ENCODE results near the gene NAXD.
"Not testable (repeated sequence)": the region's sequence is repeated elsewhere in the genome, so short reads cannot be mapped to it uniquely, and the experiment has no call there.

Gene NAXD

DNA sequence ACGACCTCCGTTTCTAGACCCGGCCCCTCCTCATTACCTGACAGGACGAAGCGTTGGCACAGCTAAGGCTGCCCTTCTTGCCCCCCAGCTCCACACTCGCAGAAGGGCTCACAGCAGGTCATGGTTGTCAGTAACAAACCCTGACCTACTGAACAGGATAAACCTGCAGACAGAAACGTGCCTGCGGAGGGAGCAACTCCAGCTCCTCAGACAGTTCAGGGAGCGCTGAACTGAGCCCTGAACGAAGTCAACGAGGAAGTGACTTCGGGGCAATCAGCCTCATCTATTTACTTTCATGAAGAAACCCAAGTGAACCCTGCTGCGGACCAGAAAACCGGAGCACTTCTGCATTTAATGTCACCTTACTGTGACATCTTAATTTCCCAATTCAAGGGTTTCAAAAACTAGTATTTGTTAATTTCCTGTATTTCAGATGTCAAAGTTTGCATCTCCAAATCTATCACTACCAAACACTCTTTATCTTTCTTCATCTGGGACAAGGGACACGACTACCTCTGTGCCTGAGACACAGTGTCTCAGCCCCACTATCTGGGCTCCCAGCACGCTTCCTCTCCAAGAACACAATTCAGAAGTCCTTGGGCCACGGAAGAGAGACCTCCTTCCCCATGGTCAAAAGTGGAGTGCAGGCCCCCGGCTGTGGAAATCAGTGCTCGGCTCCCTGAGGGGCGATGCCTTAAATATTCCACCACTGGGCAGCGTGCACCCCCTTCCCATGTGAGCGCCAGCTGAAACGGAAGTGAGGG is 50.3 kb downstream of the NAXD start:
- Histone ChIP-seq H3K4me1 (ENCODE audit: low read length) (no peaks in the 10 kb centered on the region), H3K27me3 (replicated peaks; ENCODE audit: insufficient read depth, low read length) (no peaks in the 10 kb centered on the region), H3K4me3 (ENCODE audit: low read length) (no peak overlapping the region), H3K9me3 (replicated peaks; ENCODE audit: insufficient read depth, low read length) (no peaks in the 10 kb centered on the region), H3K4me2 (ENCODE audit: low read depth, low read length) (no peak overlapping the region), H3F3A (ENCODE audit: insufficient read depth, low read length) (no peaks in the 10 kb centered on the region), H3K27ac (ENCODE audit: low read length) (no peak overlapping the region), H3K9ac (ENCODE audit: low read length) (no peak overlapping the region), H4K20me1 (ENCODE audit: insufficient read depth, low read length) (no peaks in the 10 kb centered on the region), H3K79me2 (ENCODE audit: low read length) (no peaks in the 10 kb centered on the region), H3K9me2 (replicated peaks; ENCODE audit: insufficient read depth, low read length) (no peaks in the 10 kb centered on the region), H3K36me3 (replicated peaks; ENCODE audit: insufficient read depth, low read length) (0 out of 2 replicates have a peak, but pooled peaks cover 5% of the 10 kb centered on the region), H2AFZ (ENCODE audit: low read length) (no peak overlapping the region)
- TF ChIP-seq EZH2phosphoT487 (IDR thresholded peaks at IDR 0.05; ENCODE audit: low read length): no peak
- DNase-seq: no peak

DNA sequence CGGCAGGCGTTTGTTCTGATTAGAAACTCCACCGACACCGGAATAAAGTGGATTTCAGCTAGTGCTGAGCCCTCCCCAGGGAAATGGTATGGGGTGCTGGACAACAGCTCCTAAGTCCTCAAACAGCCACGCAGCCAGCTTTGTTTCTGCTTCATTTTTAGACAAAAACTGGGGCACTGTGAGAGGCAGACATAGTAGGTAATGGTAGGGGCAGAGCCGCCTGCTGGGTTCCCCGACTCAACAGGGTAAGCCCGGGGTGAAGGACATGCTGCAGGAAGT is 50.8 kb downstream of the NAXD start:
- Histone ChIP-seq H3K9me2 (replicated peaks; ENCODE audit: insufficient read depth, low read length) (no peaks in the 10 kb centered on the region), H3K4me3 (ENCODE audit: low read length) (no peak overlapping the region), H2AFZ (ENCODE audit: low read length) (no peak overlapping the region), H3K9me3 (replicated peaks; ENCODE audit: insufficient read depth, low read length) (no peaks in the 10 kb centered on the region), H3K4me1 (ENCODE audit: low read length) (no peaks in the 10 kb centered on the region), H3K9ac (ENCODE audit: low read length) (no peak overlapping the region), H3K79me2 (ENCODE audit: low read length) (no peaks in the 10 kb centered on the region), H3K27me3 (replicated peaks; ENCODE audit: insufficient read depth, low read length) (no peaks in the 10 kb centered on the region), H3K36me3 (replicated peaks; ENCODE audit: insufficient read depth, low read length) (0 out of 2 replicates have a peak, but pooled peaks cover 5% of the 10 kb centered on the region), H4K20me1 (ENCODE audit: insufficient read depth, low read length) (no peaks in the 10 kb centered on the region), H3F3A (ENCODE audit: insufficient read depth, low read length) (no peaks in the 10 kb centered on the region), H3K4me2 (ENCODE audit: low read depth, low read length) (no peak overlapping the region), H3K27ac (ENCODE audit: low read length) (no peak overlapping the region)
- no peak for TF ChIP-seq EZH2phosphoT487 (IDR thresholded peaks at IDR 0.05; ENCODE audit: low read length)
- TF ChIP-seq EZH2 (optimal IDR thresholded peaks at IDR 0.05; ENCODE audit: low read depth, low read length): no peak
- TF ChIP-seq, protein P1, sequence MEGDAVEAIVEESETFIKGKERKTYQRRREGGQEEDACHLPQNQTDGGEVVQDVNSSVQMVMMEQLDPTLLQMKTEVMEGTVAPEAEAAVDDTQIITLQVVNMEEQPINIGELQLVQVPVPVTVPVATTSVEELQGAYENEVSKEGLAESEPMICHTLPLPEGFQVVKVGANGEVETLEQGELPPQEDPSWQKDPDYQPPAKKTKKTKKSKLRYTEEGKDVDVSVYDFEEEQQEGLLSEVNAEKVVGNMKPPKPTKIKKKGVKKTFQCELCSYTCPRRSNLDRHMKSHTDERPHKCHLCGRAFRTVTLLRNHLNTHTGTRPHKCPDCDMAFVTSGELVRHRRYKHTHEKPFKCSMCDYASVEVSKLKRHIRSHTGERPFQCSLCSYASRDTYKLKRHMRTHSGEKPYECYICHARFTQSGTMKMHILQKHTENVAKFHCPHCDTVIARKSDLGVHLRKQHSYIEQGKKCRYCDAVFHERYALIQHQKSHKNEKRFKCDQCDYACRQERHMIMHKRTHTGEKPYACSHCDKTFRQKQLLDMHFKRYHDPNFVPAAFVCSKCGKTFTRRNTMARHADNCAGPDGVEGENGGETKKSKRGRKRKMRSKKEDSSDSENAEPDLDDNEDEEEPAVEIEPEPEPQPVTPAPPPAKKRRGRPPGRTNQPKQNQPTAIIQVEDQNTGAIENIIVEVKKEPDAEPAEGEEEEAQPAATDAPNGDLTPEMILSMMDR (IDR thresholded peaks at IDR 0.05; ENCODE audit: low read length): no peak
- DNase-seq: no peak

DNA sequence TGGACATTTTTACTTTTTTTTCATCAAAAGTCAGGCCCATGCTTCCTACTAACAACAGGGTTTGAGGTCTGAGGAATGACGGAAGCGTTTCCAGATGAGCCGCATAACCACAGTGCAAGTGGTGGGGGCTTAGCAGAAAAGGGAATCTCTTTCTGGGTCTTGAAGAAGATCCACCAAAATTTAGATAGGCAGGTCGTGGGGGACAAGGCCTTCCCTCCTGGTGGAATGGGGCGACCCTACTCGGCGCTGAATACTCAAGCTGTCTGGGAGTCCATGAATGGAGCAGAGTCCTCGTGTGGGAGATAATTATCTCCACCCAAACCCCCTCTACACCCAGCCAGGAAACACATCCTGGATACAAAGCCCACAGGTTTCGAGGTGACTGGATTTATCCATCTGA is 53.7 kb downstream of the NAXD start:
- Histone ChIP-seq H3K9me2 (replicated peaks; ENCODE audit: insufficient read depth, low read length) (no peaks in the 10 kb centered on the region), H3K4me3 (ENCODE audit: low read length) (no peak overlapping the region), H3K36me3 (replicated peaks; ENCODE audit: insufficient read depth, low read length) (0 out of 2 replicates have a peak, but pooled peaks cover 5% of the 10 kb centered on the region), H3K79me2 (ENCODE audit: low read length) (no peaks in the 10 kb centered on the region), H3F3A (ENCODE audit: insufficient read depth, low read length) (no peaks in the 10 kb centered on the region), H3K4me1 (ENCODE audit: low read length) (no peaks in the 10 kb centered on the region), H3K27me3 (replicated peaks; ENCODE audit: insufficient read depth, low read length) (no peaks in the 10 kb centered on the region), H3K27ac (ENCODE audit: low read length) (no peak overlapping the region), H3K9ac (ENCODE audit: low read length) (no peak overlapping the region), H2AFZ (ENCODE audit: low read length) (no peak overlapping the region), H4K20me1 (ENCODE audit: insufficient read depth, low read length) (no peaks in the 10 kb centered on the region), H3K9me3 (replicated peaks; ENCODE audit: insufficient read depth, low read length) (no peaks in the 10 kb centered on the region), H3K4me2 (ENCODE audit: low read depth, low read length) (no peak overlapping the region)
- DNase-seq: no peak
- TF ChIP-seq, protein P1 (IDR thresholded peaks at IDR 0.05; ENCODE audit: low read length): no peak
- TF ChIP-seq EZH2phosphoT487 (IDR thresholded peaks at IDR 0.05; ENCODE audit: low read length) (no peak), EZH2 (optimal IDR thresholded peaks at IDR 0.05; ENCODE audit: low read depth, low read length) (no peak)

DNA sequence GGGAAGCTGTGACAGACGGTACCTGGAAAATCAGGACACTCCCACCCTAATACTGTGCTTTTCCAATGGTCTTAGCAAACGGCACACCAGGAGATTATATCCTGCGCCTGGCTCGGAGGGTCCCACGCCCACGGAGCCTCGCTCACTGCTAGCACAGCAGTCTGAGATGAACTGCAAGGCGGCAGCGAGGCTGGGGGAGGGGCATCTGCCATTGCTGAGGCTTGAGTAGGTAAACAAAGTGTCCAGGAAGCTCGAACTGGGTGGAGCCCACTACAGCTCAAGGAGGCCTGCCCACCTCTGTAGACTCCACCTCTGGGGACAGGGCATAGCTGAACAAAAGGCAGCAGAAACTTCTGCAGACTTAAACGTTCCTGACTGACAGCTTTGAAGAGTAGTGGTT is 54.5 kb downstream of the NAXD start:
- not testable (repeated sequence) for H3K4me1 ChIP-seq (ENCODE audit: low read length); H3K9ac ChIP-seq (ENCODE audit: low read length); H3K27me3 ChIP-seq (replicated peaks; ENCODE audit: insufficient read depth, low read length); H3F3A ChIP-seq (ENCODE audit: insufficient read depth, low read length); H3K27ac ChIP-seq (ENCODE audit: low read length); H3K36me3 ChIP-seq (replicated peaks; ENCODE audit: insufficient read depth, low read length); H3K9me2 ChIP-seq (replicated peaks; ENCODE audit: insufficient read depth, low read length); H3K4me2 ChIP-seq (ENCODE audit: low read depth, low read length); H3K9me3 ChIP-seq (replicated peaks; ENCODE audit: insufficient read depth, low read length); H4K20me1 ChIP-seq (ENCODE audit: insufficient read depth, low read length); DNase-seq; H3K4me3 ChIP-seq (ENCODE audit: low read length); H3K79me2 ChIP-seq (ENCODE audit: low read length); H2AFZ ChIP-seq (ENCODE audit: low read length)
